B cell (primary cell): ENCODE results near the gene KLHL6. TPM values are rescaled to one million over a fixed set of nuclear protein-coding genes. Genes with fewer than 3 reads are reported as not detected.

Experiments used
- ATAC-seq: fragments of 200-7000 bp; cut with Tn5 transposase; one replicate; pipeline ENCODE4 v1.10.0; 2021; ENCODE audit warnings: low read depth, mild to moderate bottlenecking, moderate number of reproducible peaks, moderate library complexity
- CTCF ChIA-PET: fragments of 350-600 bp; sonication (Branson Sonifier 250); formaldehyde crosslinking; loops from one replicate; lab custom pipeline; 2021; ENCODE audit warnings: antibody characterized with exemption, inconsistent platforms; lab: Charles Lee
- POLR2A ChIA-PET: fragments of 350-600 bp; sonication (Branson Sonifier 250); formaldehyde crosslinking; loops from one replicate; lab custom pipeline; 2021; ENCODE audit warnings: antibody characterized with exemption; lab: Charles Lee
- DNase-seq: peaks from one replicate; pipeline ENCODE4 v3.0.0; 2013
- H2AFZ ChIP-seq: 2 replicates; pipeline ENCODE4 v1.6.1; 2012; ENCODE audit warnings: mild to moderate bottlenecking, low read depth, low read length; ENCODE audit not compliant: insufficient read depth, poor library complexity, severe bottlenecking
- H3K27ac ChIP-seq, 2 donors: 1 replicate in 1 of 2; 2 replicates in 1 of 2; pipeline ENCODE4 v1.5.1; 2012 to 2013; ENCODE audit warnings: low read length in 2 of 2, mild to moderate bottlenecking in 2 of 2, moderate library complexity in 1 of 2
- H3K27me3 ChIP-seq, 4 experiments: fragments of 200-600 bp in 1 of 4; sonication (generic) in 1 of 4; replicated peaks in 1 of 4; 1 replicate in 2 of 4; 2 replicates in 2 of 4; pipeline versions ENCODE4 v1.6.1 to v1.7.0; 2013 to 2016; ENCODE audit warnings: low read length in 3 of 4, mild to moderate bottlenecking in 2 of 4, mixed read lengths in 1 of 4, moderate library complexity in 1 of 4; ENCODE audit not compliant: insufficient read depth in 4 of 4, control insufficient read depth in 3 of 4; ENCODE audit errors: control extremely low read depth in 1 of 4
- H3K36me3 ChIP-seq, 2 experiments: replicated peaks in 1 of 2; 1 replicate in 1 of 2; 2 replicates in 1 of 2; pipeline versions ENCODE4 v1.6.1 to v1.7.1; 2013; ENCODE audit warnings: low read length in 1 of 2; ENCODE audit not compliant: insufficient read depth in 2 of 2, control insufficient read depth in 1 of 2; ENCODE audit errors: control extremely low read depth in 1 of 2, extremely low read depth in 1 of 2
- H3K4me1 ChIP-seq, 2 donors: fragments of 200-600 bp in 1 of 2; sonication (generic) in 1 of 2; 1 replicate in 1 of 2; 2 replicates in 1 of 2; pipeline versions ENCODE4 v1.5.1 to v1.6.1; 2013 to 2017; ENCODE audit warnings: low read length in 2 of 2; ENCODE audit not compliant: control insufficient read depth in 2 of 2, insufficient read depth in 2 of 2
- H3K4me2 ChIP-seq: replicated peaks from 2 replicates; pipeline ENCODE3; 2012; ENCODE audit warnings: mild to moderate bottlenecking, low read depth, low read length; ENCODE audit not compliant: poor library complexity, severe bottlenecking
- H3K4me3 ChIP-seq, 5 experiments: fragments of 200-600 bp in 1 of 5; sonication (generic) in 1 of 5; 1 replicate in 3 of 5; 2 replicates in 2 of 5; pipeline versions ENCODE4 v1.5.1 to v1.7.0; 2011 to 2016; ENCODE audit warnings: low read length in 4 of 5, mild to moderate bottlenecking in 4 of 5, low read depth in 2 of 5, control low read depth in 1 of 5, moderate library complexity in 1 of 5; ENCODE audit not compliant: insufficient read depth in 1 of 5; ENCODE audit errors: control extremely low read depth in 1 of 5, extremely low read depth in 1 of 5
- H3K79me2 ChIP-seq: fragments of 200-600 bp; sonication (generic); one replicate; pipeline ENCODE4 v1.6.0; 2016; ENCODE audit warnings: low read length; ENCODE audit not compliant: control insufficient read depth, insufficient read depth
- H3K9ac ChIP-seq: fragments of 200-600 bp; sonication (generic); 2 replicates; pipeline ENCODE4 v1.6.1; 2017; ENCODE audit warnings: mild to moderate bottlenecking, low read length, moderate library complexity
- H3K9me3 ChIP-seq, 3 donors: one replicate each; pipeline versions ENCODE4 v1.6.1 to v1.7.1; 2013; ENCODE audit warnings: low read length in 2 of 3; ENCODE audit not compliant: control insufficient read depth in 2 of 3, insufficient read depth in 1 of 3; ENCODE audit errors: control extremely low read depth in 1 of 3
- H4K20me1 ChIP-seq: 2 replicates; pipeline ENCODE4 v1.6.0; 2012; ENCODE audit warnings: mild to moderate bottlenecking, low read length; ENCODE audit not compliant: insufficient read depth, control insufficient read depth, poor library complexity, severe bottlenecking
- H3K27ac Mint-ChIP-seq: one replicate; pipeline ENCODE4 v1.8.0; 2021; ENCODE audit warnings: mixed read lengths
- H3K27me3 Mint-ChIP-seq: one replicate; pipeline ENCODE4 v1.8.0; 2021; ENCODE audit warnings: mixed read lengths
- H3K4me1 Mint-ChIP-seq: one replicate; pipeline ENCODE4 v1.8.0; 2021; ENCODE audit warnings: mixed read lengths
- H3K4me3 Mint-ChIP-seq: one replicate; pipeline ENCODE4 v1.8.0; 2021; ENCODE audit warnings: mixed read lengths
- H3K9me3 Mint-ChIP-seq: one replicate; pipeline ENCODE4 v1.8.0; 2022; ENCODE audit warnings: mixed read lengths; ENCODE audit not compliant: insufficient read depth
- EZH2 ChIP-seq: IDR thresholded peaks from 2 replicates; pipeline ENCODE4 v1.6.1; 2012; ENCODE audit warnings: borderline replicate concordance, low read depth, mild to moderate bottlenecking, moderate library complexity, low read length; ENCODE audit not compliant: insufficient read depth, poor library complexity, severe bottlenecking
- WGBS: methylation state at CpG from one replicate; pipeline ENCODE4 v1.1.5; 2013; ENCODE audit warnings: missing lambda C conversion rate; ENCODE audit not compliant: insufficient coverage; 5-methylcytosine and 5-hydroxymethylcytosine counted together
- intact Hi-C: fragments of 100-400 bp; cut with micrococcal nuclease; formaldehyde crosslinking; loops from one replicate; pipeline ENCODE4 v1.10.0; 2022
- polyA plus RNA-seq: library from polyadenylated mRNA; depleted of rRNA; stranded (reverse); fragments of >200 nt; gene quantifications from 2 replicates; pipeline ENCODE4 v1.2.3, GENCODE V29; 2012
- total RNA-seq, 2 donors: library from RNA; stranded (reverse); fragments of 120-200 nt in 1 of 2; gene quantifications; 1 replicate in 1 of 2; 2 replicates in 1 of 2; pipeline versions ENCODE4 v1.2.3 to v1.2.4, GENCODE V29; 2013 to 2022
- TF ChIP-seq, protein P1 (sequence below): fragments of 200-600 bp; IDR thresholded peaks from one replicate; pipeline ENCODE4 v1.8.0; 2022; ENCODE audit warnings: antibody characterized with exemption, mild to moderate bottlenecking

KLHL6 gene
- total and polyA plus RNA-seq, 2 donors (not counting 1 experiment from before 2014, with no cell fraction given), result 29.6 to 69.7 TPM

DNA sequence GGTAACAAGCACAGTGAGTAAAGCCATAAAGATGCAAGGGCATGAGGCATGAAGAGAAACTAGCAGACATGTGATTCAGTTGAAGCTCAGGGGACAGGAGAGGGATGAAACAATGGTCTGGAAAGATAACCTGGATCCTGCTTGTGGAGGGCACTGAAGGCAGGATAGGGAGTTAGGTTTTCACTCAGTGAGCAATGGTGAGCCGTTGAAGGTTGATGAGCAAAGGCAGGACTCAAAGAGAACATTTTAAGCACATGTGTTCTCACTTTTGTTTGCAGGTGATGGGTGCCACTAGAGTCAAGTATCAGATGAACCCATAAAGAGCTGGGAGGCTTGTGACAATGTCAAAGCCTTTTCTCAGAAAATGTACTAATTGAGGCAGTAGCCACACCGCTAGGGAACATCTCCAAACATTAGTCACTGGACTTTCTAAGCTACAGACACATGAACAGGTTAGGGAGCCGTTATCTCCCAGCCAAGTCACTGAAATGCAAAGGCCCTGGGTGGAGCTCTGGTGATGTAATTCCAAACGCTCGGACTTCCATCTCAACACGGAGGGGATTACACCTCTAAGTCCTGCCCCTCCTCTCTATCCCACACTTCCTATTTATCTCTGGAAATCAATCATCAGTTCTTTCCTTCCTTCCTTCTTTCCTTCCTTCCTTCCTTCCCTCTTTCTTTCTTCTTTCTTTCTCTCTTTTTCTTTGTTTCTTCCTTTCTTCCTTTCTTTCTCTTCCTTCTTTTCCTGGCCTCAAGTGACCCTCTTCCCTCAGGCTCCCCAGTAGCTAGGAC, 22.7 kb downstream of the KLHL6 start:
- ChIA-PET POLR2A (no interaction called here), CTCF (no interaction called here)
- H3K9me3 ChIP-seq, result no peaks in the 10 kb centered on the region
- WGBS, result 69% methylated on average over 5 of the region's 6 CpGs
- no peak overlapping the region for H3K4me3 ChIP-seq
- peaks cover 2 to 11% of the 10 kb centered on the region in 2 experiments for H3K36me3 ChIP-seq
- peaks cover 49 to 68% of the 10 kb centered on the region in 2 donors for H3K4me1 ChIP-seq
- peaks cover 96% of the 10 kb centered on the region for H3K79me2 ChIP-seq
- Mint-ChIP-seq H3K9me3 (no peaks in the 10 kb centered on the region), H3K4me1 (peaks cover 82% of the 10 kb centered on the region), H3K27me3 (no peaks in the 10 kb centered on the region), H3K4me3 (peak overlapping the region; percentile 73), H3K27ac (peak overlapping the region; percentile 75)
- no peaks in the 10 kb centered on the region for H3K27me3 ChIP-seq
- H3K4me2 ChIP-seq, result no peak overlapping the region
- no peak for DNase-seq
- H4K20me1 ChIP-seq, result peaks cover 52% of the 10 kb centered on the region
- no peak overlapping the region for H2AFZ ChIP-seq
- TF ChIP-seq, protein P1, sequence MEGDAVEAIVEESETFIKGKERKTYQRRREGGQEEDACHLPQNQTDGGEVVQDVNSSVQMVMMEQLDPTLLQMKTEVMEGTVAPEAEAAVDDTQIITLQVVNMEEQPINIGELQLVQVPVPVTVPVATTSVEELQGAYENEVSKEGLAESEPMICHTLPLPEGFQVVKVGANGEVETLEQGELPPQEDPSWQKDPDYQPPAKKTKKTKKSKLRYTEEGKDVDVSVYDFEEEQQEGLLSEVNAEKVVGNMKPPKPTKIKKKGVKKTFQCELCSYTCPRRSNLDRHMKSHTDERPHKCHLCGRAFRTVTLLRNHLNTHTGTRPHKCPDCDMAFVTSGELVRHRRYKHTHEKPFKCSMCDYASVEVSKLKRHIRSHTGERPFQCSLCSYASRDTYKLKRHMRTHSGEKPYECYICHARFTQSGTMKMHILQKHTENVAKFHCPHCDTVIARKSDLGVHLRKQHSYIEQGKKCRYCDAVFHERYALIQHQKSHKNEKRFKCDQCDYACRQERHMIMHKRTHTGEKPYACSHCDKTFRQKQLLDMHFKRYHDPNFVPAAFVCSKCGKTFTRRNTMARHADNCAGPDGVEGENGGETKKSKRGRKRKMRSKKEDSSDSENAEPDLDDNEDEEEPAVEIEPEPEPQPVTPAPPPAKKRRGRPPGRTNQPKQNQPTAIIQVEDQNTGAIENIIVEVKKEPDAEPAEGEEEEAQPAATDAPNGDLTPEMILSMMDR, result no peak
- peak overlapping the region; percentile 1 to 39 for H3K27ac ChIP-seq
- intact Hi-C loops, result loop anchor here (2.0 kb wide), 1 partner anchor 16 kb away; no protein-coding TSS in a partner anchor
- no peak overlapping the region for H3K9ac ChIP-seq
- no peak for ATAC-seq

DNA sequence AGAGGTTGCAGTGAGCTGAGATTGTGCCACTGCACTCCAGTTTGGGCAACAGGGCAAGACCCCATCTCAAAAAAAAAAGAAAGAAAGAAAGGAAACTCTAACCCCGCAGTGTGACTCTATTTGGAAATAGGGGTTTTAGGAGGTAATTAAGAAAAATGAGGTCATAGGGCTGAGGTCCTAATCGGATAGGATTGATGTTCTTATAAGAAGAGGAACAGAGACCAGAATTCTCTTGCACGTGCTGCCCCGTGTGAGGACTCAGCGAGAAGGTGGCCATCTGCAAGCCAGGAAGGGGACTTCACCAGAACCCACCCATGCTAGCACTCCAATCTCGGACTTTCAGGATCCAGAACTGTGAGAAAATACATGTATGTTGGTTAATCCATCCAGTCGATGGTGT, 25.8 kb downstream of the KLHL6 start:
- no peak for ATAC-seq
- H3K9ac ChIP-seq, result no peak overlapping the region
- H3K36me3 ChIP-seq, result peaks cover 2 to 19% of the 10 kb centered on the region in 2 experiments
- H4K20me1 ChIP-seq, result peaks cover 29% of the 10 kb centered on the region
- peaks cover 91% of the 10 kb centered on the region for H3K79me2 ChIP-seq
- H3K4me3 Mint-ChIP-seq, result no peak overlapping the region
- no peak for TF ChIP-seq EZH2
- TF ChIP-seq, protein P1, result no peak
- peak overlapping the region; percentile 69 for H3K27ac Mint-ChIP-seq
- ChIA-PET CTCF (interaction anchor here (1.1 kb wide), 1 partner anchor 22 kb away, joined by 3 read pairs; no protein-coding TSS in a partner anchor), POLR2A (no interaction called here)
- no peak for DNase-seq
- H3K4me3 ChIP-seq, result no peak overlapping the region
- no peak overlapping the region for H3K4me2 ChIP-seq
- no peaks in the 10 kb centered on the region for H3K9me3 Mint-ChIP-seq
- H3K27me3 ChIP-seq, result no peaks in the 10 kb centered on the region
- H2AFZ ChIP-seq, result no peak overlapping the region
- intact Hi-C loops, result no loop called here
- H3K27me3 Mint-ChIP-seq, result no peaks in the 10 kb centered on the region
- H3K4me1 ChIP-seq, result peaks cover 46 to 69% of the 10 kb centered on the region in 2 donors
- 73% methylated on average over 4 of the region's 7 CpGs for WGBS
- no peak overlapping the region for H3K27ac ChIP-seq
- no peaks in the 10 kb centered on the region for H3K9me3 ChIP-seq
- peaks cover 79% of the 10 kb centered on the region for H3K4me1 Mint-ChIP-seq
